Astrocyte (in vitro differentiated cells and primary cell): ENCODE data around the gene RUNX1. TPM values are rescaled to one million over a fixed set of nuclear protein-coding genes. Genes with fewer than 3 reads are reported as not detected.
A peak's percentile ranks its signal among the peaks of the same experiment; 100 is the strongest.

Source experiments
- DNase-seq: peaks from one replicate; pipeline ENCODE4 v3.0.0-alpha.2; 2010; ENCODE audit warnings: low read depth
- FAIRE-seq: peaks from 2 replicates; lab custom pipeline; 2011; peaks lifted over from hg19 to GRCh38; lab: Jason Lieb, UNC
- H2AFZ ChIP-seq: 2 replicates; pipeline ENCODE4 v1.6.0; 2012; ENCODE audit warnings: low read depth, low read length, inconsistent platforms
- H3K27ac ChIP-seq: 2 replicates; pipeline ENCODE4 v1.5.1; 2011; ENCODE audit warnings: low read depth, low read length, inconsistent platforms
- H3K27me3 ChIP-seq: 2 replicates; pipeline ENCODE4 v1.6.0; 2011; ENCODE audit warnings: low read length, inconsistent platforms; ENCODE audit not compliant: insufficient read depth
- H3K36me3 ChIP-seq: 2 replicates; pipeline ENCODE4 v1.5.1; 2011; ENCODE audit warnings: low read length, inconsistent platforms; ENCODE audit not compliant: insufficient read depth
- H3K4me1 ChIP-seq: 2 replicates; pipeline ENCODE4 v1.5.1; 2011; ENCODE audit warnings: low read length, inconsistent platforms; ENCODE audit not compliant: insufficient read depth
- H3K4me2 ChIP-seq: 2 replicates; pipeline ENCODE4 v1.6.0; 2012; ENCODE audit warnings: low read length, inconsistent platforms
- H3K4me3 ChIP-seq: 2 replicates; pipeline ENCODE4 v1.5.1; 2011; ENCODE audit warnings: low read depth, mild to moderate bottlenecking, low read length, inconsistent platforms; ENCODE audit not compliant: insufficient read depth
- H3K79me2 ChIP-seq: 2 replicates; pipeline ENCODE4 v1.6.0; 2012; ENCODE audit warnings: mild to moderate bottlenecking, low read length, inconsistent platforms; ENCODE audit not compliant: insufficient read depth
- H3K9ac ChIP-seq: 2 replicates; pipeline ENCODE4 v1.6.0; 2012; ENCODE audit warnings: mild to moderate bottlenecking, low read length, inconsistent platforms
- H3K9me3 ChIP-seq: 2 replicates; pipeline ENCODE4 v1.5.1; 2012; ENCODE audit warnings: low read depth, mild to moderate bottlenecking, low read length, inconsistent platforms; ENCODE audit not compliant: insufficient read depth
- H4K20me1 ChIP-seq: 2 replicates; pipeline ENCODE4 v1.6.0; 2012; ENCODE audit warnings: low read length, inconsistent platforms; ENCODE audit not compliant: insufficient read depth
- H3K27ac Mint-ChIP-seq: one replicate; pipeline ENCODE4 v1.8.0; 2021; ENCODE audit warnings: mild to moderate bottlenecking, mixed read lengths; ENCODE audit not compliant: unreplicated experiment
- H3K27me3 Mint-ChIP-seq: one replicate; pipeline ENCODE4 v1.8.0; 2021; ENCODE audit warnings: low read depth, mixed read lengths; ENCODE audit not compliant: unreplicated experiment
- H3K36me3 Mint-ChIP-seq: one replicate; pipeline ENCODE4 v1.8.0; 2021; ENCODE audit warnings: low read depth, mixed read lengths; ENCODE audit not compliant: unreplicated experiment
- H3K4me1 Mint-ChIP-seq: one replicate; pipeline ENCODE4 v1.8.0; 2021; ENCODE audit warnings: low read depth, mixed read lengths; ENCODE audit not compliant: unreplicated experiment
- H3K4me3 Mint-ChIP-seq: one replicate; pipeline ENCODE4 v1.8.0; 2021; ENCODE audit warnings: mild to moderate bottlenecking, moderate library complexity, mixed read lengths; ENCODE audit not compliant: unreplicated experiment
- H3K9me3 Mint-ChIP-seq: one replicate; pipeline ENCODE4 v1.8.0; 2021; ENCODE audit warnings: mild to moderate bottlenecking, mixed read lengths; ENCODE audit not compliant: unreplicated experiment
- CTCF ChIP-seq: IDR thresholded peaks from 2 replicates; pipeline ENCODE4 v1.5.1; 2011; ENCODE audit warnings: low read depth, mild to moderate bottlenecking, inconsistent platforms, low read length, moderate library complexity; ENCODE audit not compliant: insufficient read depth
- EZH2 ChIP-seq: IDR thresholded peaks from 2 replicates; pipeline ENCODE4 v1.6.1; 2012; ENCODE audit warnings: mild to moderate bottlenecking, low read length, inconsistent platforms; ENCODE audit not compliant: insufficient read depth
- total RNA-seq: library from RNA; stranded (reverse); gene quantifications from 2 replicates; pipeline ENCODE4 v1.2.1, GENCODE V29; 2021

RUNX1 gene
- total RNA-seq, 1 donor from 2014 or later = 84.6 TPM

DNA sequence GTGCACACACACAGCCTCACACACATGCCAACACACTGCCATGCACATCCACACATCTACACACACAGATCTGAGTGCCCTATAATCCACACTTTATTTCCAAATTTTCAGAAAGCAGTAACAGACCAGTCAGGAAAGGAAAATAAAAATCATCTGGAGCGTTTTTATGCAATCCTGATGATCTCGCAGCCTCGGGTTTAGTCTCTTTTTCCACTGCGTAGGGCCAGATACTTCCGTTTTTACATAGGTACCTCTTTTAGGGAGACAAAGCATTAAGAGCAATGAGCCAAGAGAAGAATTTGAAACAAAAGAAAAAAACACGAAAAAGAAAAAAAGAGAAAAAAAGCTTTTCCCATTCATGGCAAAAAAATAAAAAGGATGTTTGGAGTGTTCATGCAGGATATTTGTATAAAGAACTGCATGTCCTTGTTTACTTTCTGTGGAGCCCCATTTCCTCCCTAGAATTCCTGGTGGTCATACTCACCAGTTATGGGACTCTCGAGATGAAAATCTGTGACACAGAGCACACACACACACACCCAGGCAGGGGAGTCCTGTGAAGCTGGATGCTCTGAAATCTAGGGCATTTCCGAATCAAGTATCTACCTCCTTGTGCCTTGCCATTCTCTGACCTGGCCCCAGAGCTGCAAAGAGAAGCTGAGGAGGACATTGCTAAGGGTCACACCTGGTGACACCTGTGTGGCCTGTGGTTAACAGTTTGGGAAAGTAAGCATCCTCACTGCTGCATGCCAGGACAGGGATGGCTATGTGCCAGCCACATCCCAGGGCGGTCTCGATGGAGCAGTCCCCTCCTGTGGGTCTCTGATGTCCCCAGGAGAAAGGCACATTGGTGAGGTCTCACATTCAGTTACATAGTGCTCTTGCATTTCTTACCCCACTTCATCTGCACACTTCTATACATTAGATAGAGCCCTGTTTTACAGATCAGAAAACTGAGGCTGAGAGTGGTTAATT, 83.6 kb downstream of the RUNX1 start:
- H3K79me2 ChIP-seq = peaks cover 13% of the 10 kb centered on the region

DNA sequence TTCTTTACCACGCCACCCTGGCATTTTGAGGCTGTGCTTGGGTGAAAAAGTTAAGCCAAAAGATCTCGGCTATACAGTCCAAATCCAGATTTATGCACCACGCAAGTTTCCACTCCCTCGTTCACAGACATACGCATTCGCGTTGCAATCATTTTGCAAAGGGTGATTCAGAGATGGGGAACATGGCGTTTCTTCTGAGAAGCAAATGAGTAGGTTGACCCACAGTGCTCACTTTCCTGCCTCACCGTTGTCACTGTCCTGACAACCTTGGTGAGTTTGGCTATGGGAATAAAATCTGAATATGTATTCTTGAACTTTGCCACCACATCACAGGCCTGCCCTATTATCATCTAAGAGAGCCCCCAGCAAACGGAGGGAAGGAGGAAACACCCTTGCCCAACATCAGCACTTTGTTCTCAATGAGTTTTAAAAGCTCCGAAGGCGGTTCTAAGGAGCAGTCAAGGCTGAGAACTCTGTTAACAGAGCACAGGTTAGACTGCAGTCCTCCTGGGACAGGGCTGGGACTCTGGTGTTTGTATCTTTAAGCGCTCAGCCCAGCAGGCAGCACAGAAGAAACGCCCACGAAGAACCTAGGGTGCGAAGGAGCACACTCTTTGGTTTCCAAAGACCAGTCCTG, 86.4 kb downstream of the RUNX1 start:
- DNase-seq = no peak
- Histone ChIP-seq H3K4me2 (no peak overlapping the region), H3K4me1 (peaks cover 17% of the 10 kb centered on the region), H3K79me2 (peaks cover 13% of the 10 kb centered on the region), H3K36me3 (no peaks in the 10 kb centered on the region), H4K20me1 (no peaks in the 10 kb centered on the region), H3K4me3 (no peak overlapping the region), H3K9ac (no peak overlapping the region), H3K9me3 (no peaks in the 10 kb centered on the region), H3K27me3 (no peaks in the 10 kb centered on the region), H3K27ac (no peak overlapping the region), H2AFZ (no peak overlapping the region)
- H3K4me1 Mint-ChIP-seq = peaks cover 20% of the 10 kb centered on the region
- no peak for FAIRE-seq
- no peaks in the 10 kb centered on the region for H3K9me3 Mint-ChIP-seq
- no peak overlapping the region for H3K4me3 Mint-ChIP-seq
- TF ChIP-seq EZH2 (no peak), CTCF (no peak)
- no peak overlapping the region for H3K27ac Mint-ChIP-seq
- H3K27me3 Mint-ChIP-seq = no peaks in the 10 kb centered on the region
- peaks cover 22% of the 10 kb centered on the region for H3K36me3 Mint-ChIP-seq

More for the DNA sequence above, 83.6 kb downstream of the RUNX1 start:
- Histone ChIP-seq H3K27me3 (no peaks in the 10 kb centered on the region), H3K9me3 (no peaks in the 10 kb centered on the region), H3K4me3 (peak overlapping the region; percentile 4), H3K27ac (no peak overlapping the region), H4K20me1 (no peaks in the 10 kb centered on the region), H3K4me1 (peaks cover 17% of the 10 kb centered on the region), H3K36me3 (no peaks in the 10 kb centered on the region), H2AFZ (no peak overlapping the region), H3K9ac (no peak overlapping the region), H3K4me2 (peak overlapping the region; percentile 67)
- FAIRE-seq (peak; percentile 32), DNase-seq (peak; percentile 68)
- Mint-ChIP-seq H3K36me3 (peaks cover 18% of the 10 kb centered on the region), H3K27ac (no peak overlapping the region), H3K27me3 (peaks cover 3% of the 10 kb centered on the region), H3K4me3 (no peak overlapping the region), H3K4me1 (peaks cover 18% of the 10 kb centered on the region), H3K9me3 (no peaks in the 10 kb centered on the region)
- TF ChIP-seq CTCF (no peak), EZH2 (no peak)
